NCI-H524 (cell line): ENCODE results near the gene TCERG1L.

ENCODE experiments used
- DNase-seq, 2 experiments: peaks; one replicate each; lab custom pipeline; 2025; lab: John Stamatoyannopoulos, UW

The TCERG1L gene

DNA sequence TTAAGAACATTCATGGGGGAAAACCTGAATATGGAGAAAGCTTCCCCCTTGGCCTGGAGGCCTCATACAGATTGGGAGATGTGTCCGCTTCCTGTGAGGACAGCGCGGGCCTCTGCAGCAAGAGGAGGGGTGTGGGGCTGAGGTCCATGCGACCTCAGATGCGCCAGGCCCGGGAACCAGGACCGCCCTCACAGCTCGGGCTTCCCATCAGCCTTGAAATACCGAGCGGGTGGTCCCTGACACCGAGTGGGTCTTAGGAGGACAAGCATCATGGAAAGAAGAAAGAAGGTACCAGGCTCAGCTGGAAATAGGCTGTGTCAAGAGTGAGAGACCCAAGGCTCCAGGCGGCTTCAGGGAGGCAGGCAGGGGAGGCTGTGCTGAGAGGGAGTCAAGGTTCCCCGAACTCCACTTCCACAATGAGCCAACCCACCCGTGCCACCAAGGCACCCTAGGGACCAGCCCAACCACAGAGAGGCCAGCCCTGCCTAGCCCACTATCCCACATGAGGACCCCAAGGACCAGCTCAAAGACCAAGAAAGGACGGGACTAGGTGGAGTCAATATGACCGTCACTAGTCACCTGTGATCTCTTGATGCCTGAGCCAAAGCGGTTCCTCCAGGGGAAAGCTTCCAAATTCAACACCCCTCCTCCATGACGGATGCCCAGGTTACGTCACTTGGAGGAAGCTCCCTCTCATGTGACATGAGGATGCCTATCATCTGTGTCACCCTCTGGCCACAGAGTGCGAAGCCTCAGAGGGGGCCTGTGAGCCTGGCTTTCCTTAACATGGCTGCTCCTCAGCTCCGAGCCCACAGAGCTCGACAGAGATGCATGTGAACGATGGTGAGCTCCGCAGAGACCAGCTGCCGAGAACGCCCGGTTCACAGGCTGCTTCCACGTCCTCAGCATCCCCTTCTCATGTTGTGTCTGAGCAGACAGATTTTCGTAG lies 103.7 kb downstream of the TCERG1L start:
- no peak for DNase-seq

DNA sequence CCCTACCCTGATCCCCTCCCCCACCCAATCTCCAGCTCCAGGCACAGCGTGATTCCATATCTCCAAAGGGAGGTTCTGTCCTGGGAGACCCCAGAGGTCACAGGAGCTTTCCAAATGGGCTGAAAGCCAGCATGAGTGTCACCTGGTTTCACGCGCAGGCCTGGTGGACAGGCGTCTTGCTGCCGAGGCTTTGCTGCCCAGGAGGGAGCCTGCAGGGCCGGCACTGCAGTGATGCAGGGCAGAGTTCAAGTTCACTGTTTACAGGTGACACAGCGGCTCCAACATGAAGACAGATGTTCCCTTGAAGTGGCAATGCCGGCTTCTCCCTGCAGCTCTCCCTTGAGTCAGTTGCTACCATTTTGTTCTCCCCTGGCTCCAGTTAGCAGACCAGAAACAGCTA lies 104.3 kb downstream of the TCERG1L start:
- DNase-seq, result no peak

DNA sequence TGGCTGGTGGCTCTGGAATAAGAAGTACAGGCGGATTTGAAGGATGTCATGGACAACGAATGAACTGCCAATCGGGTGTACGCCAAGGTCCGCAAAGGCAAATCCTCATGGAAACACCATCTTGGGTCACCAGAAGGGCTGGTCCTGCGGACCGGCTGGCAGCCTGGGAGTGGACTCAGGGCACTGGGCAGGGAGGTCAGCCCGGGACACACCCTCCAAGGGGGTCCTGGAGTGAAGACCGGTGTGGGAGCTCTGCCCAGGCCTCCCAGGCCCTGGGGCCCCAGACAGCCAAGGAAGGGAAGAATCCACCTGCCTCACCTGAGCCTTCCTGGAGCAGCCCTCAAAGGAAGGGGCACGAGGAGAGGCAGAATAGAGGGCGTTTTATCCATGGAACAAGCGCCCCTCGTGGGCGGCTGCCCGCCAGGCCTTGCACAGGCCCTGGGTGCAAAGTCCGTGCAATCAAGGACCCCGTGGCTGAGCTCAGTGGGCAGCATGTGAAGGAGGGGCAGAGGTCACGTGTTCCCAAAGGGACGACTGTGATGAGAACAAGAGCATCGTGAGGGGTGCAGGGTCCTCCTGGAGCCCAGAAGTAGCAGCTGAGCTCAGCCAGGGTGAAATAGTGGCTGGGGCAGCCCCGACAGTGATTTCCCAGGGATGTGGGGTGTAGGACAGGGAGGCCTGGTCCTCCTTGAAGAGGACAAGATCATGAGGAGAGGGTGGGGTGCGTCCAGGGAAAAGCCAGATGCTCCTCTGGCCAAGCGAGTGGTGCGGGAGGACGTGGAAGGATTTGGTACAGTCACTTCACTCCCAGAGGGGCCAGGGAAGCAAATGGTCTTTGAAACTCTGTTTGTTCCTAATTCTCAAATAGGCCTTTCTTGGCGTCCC lies 105.2 kb downstream of the TCERG1L start:
- DNase-seq, result no peak

DNA sequence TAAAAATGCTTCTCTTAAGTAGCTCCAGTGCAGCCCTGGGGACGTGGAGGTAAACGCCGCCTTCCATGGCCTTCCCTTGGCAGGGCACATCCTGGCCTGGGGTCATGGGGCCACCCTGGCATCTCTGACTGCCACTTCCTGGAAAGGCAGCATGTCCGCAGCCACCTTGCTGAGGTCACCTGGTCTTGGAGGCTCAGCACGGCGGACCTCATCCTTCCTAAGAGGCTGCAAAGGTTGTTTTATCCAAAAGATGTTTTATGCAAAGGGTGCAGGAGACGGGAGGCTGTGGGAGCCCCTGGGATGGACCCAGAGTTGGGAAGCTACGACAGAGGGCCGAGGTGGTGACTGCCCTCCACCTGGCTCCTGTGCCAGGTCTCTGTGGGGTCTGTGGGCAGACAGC lies 106.0 kb downstream of the TCERG1L start:
- DNase-seq, result no peak

DNA sequence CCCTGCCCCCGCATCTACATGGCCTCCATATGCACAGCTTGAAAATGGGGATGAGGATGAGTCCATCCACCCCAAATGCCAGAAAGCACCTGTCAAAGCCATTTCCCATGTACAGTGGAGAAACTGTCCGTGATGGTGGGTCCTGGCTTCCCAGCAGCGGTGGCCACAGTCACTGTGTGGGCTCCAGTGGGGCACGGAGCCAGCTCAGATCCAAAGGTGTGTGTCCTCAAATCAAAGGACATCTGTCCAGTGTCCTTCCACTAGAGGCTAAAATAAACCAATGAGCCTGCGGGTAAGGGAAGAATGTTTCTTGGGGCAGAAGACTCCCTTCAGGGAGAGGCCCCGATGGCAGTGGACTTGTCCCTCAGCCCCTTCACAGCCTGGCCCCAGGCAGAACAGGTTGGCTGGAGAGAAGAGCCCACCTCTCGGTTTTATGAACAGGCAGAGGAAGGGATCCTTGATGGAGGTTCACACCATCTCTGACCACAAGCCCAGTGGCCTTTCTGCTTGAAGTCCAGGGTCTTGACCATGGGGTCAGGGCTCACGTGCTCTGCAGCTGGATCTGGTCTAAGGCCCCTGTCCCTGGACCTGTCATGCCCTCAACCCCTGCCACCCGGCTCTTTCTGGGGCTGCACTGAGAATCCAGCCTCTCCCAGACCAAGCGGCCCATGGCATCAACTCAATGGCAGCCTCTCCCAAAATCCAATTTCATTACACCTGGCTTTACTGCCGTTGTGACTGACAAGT lies 106.9 kb downstream of the TCERG1L start:
- DNase-seq, result no peak

DNA sequence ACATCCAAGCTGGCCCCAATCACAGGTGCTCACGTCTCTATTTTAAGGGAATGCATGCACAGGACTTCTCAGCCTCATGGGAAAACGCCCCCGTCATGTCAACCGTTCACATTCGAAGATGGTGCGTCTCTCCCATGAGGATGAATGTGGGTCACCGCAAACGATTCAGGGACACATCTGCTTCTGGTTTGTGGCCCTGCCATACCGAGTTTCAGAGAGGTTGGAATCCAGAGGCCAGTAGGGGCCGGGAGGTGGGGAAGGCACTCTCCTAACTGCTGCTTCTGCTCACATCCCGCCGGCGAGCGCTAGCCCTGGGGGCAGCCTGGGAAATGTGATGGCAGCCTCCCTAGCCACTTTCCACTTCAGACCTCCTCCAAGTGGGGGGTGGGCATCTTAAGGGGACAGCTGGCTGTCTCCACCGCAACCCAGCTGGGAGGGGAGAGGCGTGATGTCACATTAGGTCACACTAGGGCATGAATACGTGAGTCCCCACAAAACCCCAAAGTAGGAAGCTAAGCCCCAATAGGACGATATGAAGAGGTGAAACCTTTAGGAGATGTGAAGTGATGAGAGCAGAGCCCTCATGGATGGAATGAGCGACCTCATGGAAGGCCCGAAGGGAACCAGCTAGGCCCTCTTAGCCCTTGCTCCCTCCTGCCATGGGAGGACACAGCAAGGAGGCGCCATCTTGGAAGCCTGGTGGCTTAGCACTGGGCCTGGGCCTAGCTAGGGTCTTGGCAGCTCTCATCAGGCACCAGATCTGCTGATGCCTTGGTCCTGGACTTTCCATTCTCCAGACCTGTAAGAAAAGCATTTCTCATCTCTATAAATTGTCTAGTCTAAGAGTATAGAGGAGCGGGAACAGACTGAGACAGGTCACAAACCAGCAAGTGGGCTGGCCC lies 107.8 kb downstream of the TCERG1L start:
- DNase-seq, result no peak

DNA sequence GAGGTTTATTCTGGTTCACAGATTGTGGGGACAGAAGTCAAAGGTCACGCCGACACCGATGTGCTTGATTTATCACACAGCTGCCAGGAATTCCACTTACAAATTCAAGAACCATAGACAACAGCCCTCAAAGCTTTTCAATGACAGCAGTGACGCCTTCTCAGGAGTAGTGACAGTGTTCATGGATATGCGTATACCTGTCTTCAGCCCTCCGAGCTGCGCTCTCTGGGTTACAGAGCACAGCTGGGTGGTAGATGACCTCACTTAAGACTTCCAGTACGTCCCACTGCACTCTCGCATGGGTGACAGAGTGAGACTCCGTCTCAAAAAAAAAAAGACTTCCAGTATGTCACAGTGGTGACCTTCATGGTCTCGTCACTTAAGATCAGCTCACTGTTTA lies 108.5 kb downstream of the TCERG1L start:
- peak in 1 of 2 experiments; percentile 0 for DNase-seq

DNA sequence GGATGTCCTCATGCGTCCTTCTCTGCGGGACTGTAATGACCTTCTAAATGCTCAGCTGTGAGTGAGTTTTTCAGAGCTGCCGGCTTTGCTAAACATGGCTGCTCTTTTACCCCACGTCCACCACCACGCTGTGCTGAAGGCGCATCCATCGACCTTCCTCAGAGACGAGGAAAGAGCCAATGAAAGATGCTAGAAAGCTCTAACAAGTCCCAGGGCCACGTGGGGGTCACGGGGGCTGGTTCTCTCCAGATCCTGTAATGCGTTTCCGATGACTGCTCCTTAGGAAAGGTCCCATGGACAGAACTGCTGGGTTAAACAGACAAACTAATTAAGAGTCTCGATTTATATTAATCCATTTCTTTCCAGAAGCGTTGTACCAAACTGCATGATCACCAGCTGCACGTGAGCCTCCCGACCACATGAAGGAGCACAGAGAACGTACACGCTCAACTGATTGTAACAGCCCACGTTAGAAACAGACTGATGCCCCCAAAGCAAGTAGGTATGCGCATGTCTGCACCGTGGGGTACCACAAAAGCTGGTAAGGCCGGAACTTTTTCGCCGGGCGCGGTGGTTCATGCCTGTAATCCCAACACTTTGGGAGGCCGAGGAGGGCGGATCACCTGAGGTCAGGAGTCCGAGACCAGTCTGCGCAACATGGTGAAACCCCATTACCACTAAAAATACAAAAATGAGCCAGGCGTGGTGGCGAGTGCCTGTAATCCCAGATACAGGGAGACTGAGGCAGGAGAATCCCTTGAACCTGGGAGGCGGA lies 109.6 kb downstream of the TCERG1L start:
- DNase-seq, result no peak

DNA sequence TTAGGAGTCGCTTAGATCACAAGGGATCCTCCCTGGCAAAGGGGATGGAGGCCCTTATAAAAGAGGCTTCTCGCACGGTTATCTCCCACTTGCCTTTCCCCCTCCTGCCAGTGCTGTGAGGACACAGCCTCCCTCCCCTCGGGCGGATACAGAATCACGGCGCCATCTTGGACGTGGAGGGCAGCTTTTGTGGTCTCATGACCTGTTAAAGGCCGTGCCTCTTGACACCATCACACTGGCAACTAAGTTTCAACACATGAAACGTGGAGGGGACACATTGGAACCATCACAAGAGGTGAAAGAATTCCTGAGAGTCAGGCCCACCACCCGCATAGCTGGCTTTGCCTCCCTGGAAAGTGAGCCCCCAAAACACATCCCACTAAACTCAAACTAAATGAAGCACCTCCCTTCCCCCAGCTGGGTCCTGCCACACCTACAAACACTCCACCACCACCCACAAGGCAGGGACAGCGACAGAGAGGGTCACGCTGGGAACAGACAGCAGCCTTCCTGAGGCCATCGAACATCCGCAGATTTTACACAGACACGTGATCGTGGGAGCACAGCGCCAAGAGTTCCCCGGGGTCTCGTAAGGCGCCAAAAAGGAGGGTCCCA lies 110.6 kb downstream of the TCERG1L start:
- DNase-seq, result no peak

DNA sequence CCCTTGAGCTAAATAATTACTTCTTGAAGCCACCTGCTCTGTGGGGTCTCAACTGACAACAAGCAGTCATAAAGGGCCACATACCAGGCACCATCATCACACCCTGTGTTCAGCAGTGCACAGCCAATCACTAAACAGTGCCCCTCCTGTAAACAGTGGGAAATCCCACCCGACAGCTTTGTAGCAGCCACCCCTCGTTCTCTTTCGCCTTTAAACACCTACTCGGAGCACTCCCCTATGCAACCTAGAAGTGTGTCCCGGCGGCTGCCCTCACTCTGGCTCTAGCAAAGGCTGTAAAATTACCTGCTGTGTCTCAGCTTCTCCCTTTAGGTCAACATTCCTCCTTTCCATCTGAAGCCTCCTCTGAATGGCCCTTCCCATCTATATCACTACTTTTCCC lies 111.9 kb downstream of the TCERG1L start:
- peak in 1 of 2 experiments; percentile 0 for DNase-seq

DNA sequence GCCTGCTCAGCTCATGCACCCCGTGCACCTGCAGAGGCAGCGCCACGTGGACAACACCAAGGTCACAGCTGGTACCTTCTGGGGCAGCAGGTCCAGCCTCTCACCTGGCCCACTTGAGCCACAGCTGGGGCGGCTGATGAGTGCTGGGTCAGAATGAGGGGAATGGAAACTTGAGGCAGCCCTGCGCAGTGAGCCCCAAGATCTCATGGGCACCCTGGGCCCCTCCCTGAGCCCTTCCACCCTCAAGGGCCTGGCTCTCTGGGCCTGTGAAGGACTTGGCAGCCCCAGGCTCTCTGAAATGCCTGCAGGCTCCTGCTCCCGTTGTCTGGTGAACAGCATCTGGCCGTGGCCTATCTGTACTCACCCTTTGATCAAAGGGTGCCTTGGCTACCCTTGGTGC lies 112.7 kb downstream of the TCERG1L start:
- no peak for DNase-seq

DNA sequence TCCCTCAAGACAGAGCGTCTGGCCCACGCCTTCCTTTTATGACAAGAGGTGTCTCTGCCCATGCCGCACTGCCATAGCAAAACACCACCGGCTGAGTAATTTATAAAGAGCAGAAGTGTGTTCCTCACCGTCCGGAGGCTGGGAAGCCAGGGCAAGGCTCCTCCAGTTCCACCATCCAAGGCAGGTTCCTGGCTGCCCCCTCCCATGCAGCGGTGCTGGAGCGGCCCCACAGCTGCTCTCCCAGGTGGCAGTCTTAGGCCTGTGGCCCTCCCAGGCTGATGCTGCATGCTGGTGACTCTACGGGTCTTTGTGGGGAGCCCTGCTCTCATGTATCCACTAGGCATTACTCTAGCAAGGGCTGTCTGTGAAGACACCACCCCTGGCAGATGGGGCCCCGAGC lies 113.1 kb downstream of the TCERG1L start:
- no peak for DNase-seq

DNA sequence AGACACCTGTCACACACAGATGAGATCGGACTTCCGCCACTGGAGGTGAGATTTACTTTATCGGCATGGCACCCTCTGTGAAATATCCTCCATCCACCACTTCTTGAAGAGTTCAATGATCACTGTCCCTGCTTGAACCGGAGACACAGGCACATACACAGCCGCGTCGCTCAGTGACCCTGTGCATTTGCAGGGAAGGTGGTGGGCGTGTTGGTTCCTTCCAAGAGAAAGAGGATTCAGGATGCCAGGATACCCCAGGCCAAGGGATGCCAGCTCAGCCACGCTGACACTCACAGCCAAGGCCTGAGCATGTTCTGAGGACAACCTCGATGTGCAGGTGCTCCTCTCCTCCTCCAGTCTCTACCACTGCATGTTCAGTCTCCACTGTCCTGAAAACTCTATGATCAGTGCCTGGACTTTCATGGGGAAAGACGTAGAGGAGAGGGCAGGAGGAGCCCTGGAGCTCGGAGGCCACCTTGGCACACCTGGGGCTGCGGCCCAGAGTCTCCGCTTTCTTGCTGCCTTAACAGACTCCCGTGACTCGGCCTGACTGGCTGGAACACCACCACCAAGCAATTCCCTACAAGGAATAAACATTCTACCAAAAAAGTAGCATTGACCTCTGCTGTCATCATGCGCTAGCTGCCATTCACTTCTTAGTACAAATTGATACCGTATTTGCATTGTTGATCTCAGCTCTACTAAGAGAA lies 115.2 kb downstream of the TCERG1L start:
- DNase-seq, result no peak

DNA sequence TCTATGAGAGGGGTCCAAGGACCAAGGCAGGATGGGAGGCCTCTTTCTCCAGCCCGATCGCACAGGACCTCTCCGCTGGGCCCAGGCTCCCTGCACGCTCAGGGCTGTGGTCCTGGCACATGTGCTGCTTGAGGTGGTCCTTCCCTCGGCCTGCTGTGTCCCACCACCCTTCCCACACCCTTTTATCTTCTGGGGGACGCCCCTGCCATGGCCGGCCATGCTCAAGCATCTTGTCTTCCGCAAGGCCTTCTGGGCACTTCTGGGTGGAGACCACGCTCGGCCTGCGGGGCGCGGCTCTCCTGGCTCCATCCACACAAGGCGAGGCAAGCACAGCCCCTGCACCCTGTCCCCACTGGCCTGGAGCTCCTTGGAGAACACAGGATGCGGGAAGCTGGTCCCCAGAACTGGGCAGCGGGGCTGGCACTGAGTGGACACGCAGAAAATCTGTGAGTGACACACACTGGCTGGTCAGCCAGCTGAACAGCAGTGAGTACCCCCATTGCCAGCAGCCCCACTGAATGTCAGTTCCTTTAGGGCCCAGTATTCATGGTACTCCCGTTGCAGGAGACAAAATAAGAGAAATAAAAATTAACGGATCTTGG lies 115.9 kb downstream of the TCERG1L start:
- DNase-seq, result no peak

DNA sequence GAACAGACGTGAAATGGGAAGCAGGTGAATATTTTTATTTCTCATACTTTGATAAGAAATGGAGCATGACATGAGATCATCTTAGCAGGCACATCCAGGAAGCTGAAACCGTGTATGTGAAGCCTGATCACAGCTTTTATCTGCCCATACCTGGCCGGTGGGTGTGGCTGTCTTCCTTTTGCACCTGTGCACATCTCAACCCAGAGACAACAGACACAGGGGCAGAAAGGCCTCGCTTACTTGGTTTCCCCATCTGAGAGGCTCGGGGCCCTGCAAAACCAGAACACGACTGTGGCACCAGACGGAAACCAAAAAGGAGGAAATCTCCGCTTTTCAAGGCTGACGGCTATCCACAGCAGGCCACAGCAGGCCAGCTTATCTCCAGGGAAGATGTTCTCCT lies 116.4 kb downstream of the TCERG1L start:
- DNase-seq, result no peak

DNA sequence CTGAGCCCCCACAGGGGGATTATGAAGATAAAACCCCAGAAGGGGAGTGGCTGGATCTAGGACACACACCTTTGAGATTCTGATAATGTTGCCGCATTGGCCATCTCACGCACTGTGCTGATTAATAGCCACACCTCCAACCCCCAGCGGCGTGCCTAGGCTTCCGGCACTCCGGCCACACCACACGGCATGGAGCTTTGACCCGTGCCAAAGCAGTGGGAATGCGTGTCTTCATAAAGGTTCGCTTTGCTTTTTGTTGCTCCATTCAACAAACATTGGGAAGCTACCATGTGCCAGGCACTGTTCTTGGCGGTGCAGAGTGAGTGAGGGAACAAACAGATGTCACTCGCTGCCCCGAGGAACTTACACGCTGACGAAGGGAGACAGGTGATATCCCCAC lies 117.6 kb downstream of the TCERG1L start:
- DNase-seq, result no peak

DNA sequence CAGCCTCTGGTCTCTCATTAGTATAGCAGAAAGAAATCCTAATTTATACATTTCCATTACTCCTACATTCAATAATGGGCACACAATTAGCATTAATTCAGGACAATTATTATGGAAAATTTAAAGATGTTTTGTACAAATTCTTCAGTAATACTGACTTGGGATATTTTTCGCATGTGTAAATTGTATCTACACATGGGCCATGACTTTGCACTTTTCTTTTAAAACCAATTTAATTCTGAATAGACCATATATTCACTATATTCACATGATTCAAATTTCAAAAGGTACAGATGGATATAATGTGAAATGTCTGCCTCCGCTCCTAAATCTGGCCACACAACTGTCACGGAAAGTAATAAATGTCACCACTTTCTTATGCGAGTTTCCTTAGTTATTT lies 123.0 kb downstream of the TCERG1L start:
- no peak for DNase-seq

DNA sequence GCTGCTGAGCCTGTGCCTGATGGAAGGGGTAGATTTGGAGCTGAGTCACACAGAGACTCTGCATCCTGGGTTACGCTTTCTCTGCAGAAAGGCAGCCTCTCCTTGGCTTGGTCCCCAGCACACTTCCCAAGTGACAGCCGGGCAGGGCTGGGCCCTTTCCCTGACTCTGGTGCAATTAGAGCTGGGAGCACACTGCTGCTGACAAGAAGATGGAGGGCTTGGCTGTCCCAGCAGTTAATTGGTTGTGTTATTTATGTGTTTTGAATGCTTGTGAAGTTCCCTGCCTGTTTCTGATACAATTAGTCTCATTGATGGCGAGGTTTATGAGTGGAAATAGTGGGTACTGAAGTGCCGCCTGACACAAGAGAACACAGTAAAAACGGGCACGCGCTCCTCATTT lies 123.6 kb downstream of the TCERG1L start:
- no peak for DNase-seq

DNA sequence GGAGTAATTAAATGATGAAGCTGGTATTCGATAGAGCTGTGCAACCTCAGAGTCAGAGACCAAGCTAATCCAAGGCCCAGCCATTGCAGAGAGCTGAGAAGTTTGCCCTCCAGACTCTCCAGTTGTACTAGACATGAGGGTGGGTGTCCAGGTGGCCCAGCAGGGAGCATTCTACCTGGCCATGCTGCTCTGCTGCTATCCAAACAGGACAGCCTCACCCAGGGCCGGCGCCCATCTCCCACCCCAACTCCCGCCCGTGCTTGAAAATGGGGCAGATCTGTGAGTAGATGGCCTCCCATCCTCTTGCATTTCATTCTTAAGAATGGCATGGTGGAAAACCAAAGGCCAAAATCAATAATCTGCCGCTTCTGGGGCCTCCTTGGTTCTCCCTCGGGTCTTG lies 124.2 kb downstream of the TCERG1L start:
- no peak for DNase-seq
